Activated naive CD4-positive, alpha-beta T cell treated with anti-CD3 and anti-CD28 coated beads for 36 hours (primary cell): ENCODE results near the gene ENTPD8. TPM values are rescaled to one million over a fixed set of nuclear protein-coding genes. Genes with fewer than 3 reads are reported as not detected.

Source experiments
- CTCF ChIA-PET: fragments of 350-600 bp; sonication (Branson Sonifier 250); formaldehyde crosslinking; loops from one replicate; lab custom pipeline; 2021; ENCODE audit warnings: antibody characterized with exemption; lab: Charles Lee
- DNase-seq: peaks from one replicate; pipeline ENCODE4 v3.0.0-alpha.2; 2020
- H3K27ac Mint-ChIP-seq: one replicate; pipeline ENCODE4 v1.8.0; 2021; ENCODE audit warnings: mild to moderate bottlenecking, mixed read lengths
- H3K27me3 Mint-ChIP-seq: one replicate; pipeline ENCODE4 v1.8.0; 2021; ENCODE audit warnings: low read depth, mixed read lengths
- H3K36me3 Mint-ChIP-seq: one replicate; pipeline ENCODE4 v1.8.0; 2021; ENCODE audit warnings: low read depth, mixed read lengths
- H3K4me1 Mint-ChIP-seq: one replicate; pipeline ENCODE4 v1.8.0; 2021; ENCODE audit warnings: low read depth, mixed read lengths
- H3K4me3 Mint-ChIP-seq: one replicate; pipeline ENCODE4 v1.8.0; 2021; ENCODE audit warnings: mild to moderate bottlenecking, moderate library complexity, mixed read lengths
- H3K9me3 Mint-ChIP-seq: one replicate; pipeline ENCODE4 v1.8.0; 2021; ENCODE audit warnings: mixed read lengths
- intact Hi-C: fragments of 100-400 bp; cut with micrococcal nuclease; formaldehyde crosslinking; loops from one replicate; pipeline ENCODE4 v1.15.1; 2023
- total RNA-seq, 2 experiments: library from RNA; stranded (reverse); gene quantifications; one replicate each; pipeline ENCODE4 v1.2.3, GENCODE V29; 2021

ENTPD8 gene
- total RNA-seq, 2 experiments from 2014 or later = not detected

DNA sequence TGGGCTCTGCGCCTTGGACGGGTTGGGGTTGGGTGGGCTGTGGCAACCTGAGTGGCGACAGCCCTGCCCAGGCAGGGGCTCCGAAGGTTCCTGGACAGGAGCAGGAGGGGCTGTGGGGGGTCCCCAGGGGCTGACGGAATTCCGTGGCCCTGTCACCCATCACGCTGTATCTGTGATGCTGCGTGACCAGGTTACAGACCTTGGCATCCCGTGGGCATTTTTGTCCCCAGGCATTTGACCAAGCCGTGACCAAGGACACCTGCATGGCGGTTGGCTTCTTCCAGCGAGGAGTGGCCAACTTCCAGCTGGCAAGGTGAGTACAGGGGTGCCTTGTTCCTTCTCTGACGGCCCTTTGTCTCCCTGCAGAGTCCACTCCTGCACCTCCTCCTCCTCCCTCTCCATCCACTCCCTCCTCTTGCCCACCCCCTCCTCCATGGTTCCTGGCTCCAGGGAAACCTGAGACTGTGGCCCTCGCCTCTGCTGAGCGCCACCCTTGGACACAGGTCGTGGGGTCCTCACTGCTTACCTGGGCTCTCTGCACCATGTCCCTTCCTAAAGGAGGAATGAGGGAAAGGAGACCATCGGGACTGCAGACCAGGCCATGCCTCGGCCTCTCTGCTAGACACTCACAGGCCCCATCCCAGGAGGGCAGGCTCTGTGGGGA, 15.0 kb downstream of the ENTPD8 start:
- intact Hi-C loops = no loop called here
- CTCF ChIA-PET = no interaction called here
- Mint-ChIP-seq H3K27me3 (no peaks in the 10 kb centered on the region), H3K36me3 (no peaks in the 10 kb centered on the region), H3K9me3 (no peaks in the 10 kb centered on the region), H3K4me3 (no peak overlapping the region), H3K27ac (no peak overlapping the region), H3K4me1 (peaks cover 11% of the 10 kb centered on the region)
- no peak for DNase-seq

DNA sequence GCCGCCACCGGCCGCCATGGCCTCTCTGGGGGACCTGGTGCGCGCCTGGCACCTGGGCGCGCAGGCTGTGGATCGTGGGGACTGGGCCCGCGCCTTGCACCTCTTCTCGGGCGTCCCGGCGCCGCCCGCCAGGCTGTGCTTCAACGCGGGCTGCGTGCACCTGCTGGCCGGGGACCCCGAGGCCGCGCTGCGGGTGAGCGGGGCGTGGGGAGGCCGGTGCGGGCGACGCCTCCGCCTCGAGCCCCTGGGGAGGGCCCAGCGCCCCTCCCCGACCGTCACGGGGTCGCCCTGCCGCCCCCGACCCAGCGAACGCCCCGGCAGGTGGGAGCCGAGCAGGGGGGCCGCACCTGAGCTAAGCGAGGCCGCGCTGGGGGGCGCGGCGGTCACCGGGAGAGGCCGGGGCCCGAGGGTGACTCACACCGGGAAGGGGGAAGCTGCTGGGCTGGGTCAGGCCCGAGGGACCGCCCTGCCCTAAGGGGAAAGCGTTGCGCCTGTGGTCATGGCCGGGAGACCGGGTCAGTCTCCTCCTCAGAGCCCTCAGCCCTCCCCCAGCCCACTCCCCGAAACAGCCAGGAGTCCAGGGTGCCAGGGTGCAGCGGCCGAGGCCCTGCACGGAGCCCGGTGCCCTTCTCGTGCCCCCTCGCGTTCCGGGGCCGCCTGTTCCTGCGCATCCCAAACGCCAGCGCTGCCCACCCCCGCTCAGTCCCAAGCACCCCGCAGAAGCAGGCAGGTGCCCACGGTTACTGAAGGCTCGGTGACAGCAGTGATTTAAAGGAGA, 17.5 kb downstream of the ENTPD8 start:
- Mint-ChIP-seq H3K9me3 (no peaks in the 10 kb centered on the region), H3K27me3 (no peaks in the 10 kb centered on the region), H3K36me3 (no peaks in the 10 kb centered on the region), H3K4me1 (peaks cover 16% of the 10 kb centered on the region), H3K27ac (no peak overlapping the region), H3K4me3 (peak overlapping the region; percentile 24)
- intact Hi-C loops = loop anchor here (1.0 to 5.0 kb wide), 3 partner anchors 22 to 295 kb away; no protein-coding TSS in a partner anchor
- CTCF ChIA-PET = interaction anchor here (1.1 to 1.7 kb wide), 5 partner anchors 16 to 121 kb away, joined by 3 to 7 read pairs (median 5); partner anchors contain the start of genes NRARP and NSMF
- DNase-seq = no peak

DNA sequence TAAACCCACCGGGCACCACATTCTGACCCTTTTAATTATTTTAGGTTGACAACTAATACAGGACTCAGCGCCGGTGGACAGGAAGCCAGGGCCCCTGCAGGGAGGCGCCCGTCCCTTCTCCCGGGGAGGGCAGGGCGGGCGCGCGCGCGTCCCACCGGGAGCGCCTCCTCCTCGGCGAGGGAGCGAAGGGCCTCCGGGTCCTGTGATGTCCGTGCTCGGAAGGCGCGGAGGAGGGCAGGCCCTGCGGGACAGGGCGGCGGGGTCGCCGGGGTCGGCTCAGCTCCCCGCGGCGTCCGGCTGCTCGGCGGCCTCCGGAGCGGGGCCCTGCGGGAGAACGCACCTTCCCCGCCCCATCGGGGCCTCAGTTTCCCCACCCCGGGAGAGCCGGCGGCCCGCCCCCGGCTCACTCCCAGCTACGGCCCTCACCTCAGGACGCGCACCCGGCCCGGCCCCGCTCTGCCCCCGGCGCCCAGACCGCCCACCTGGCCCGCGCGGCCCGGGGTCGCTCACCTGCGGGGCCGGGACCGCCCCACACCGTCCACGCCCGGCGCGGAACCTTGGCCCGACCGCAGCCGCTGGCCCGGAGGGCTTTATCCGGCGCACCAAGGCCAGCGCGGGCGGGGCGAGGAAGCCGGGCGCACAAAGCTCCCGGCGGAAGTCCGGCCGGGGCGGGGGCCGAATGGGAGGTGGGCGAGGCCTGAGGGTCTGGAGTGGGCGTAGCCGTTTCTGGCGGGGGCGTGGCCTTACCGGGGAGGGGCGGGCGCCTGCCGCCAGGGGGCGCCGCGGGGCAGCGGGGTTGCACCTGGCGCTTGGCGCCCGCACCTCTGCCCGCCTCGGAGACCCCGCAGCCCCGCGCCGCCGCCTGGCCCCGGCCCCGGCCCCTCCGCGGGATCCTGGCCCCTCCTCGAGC, 18.3 kb downstream of the ENTPD8 start, which contains the start of the genes EXD3 and NOXA1:
Gene EXD3, minus strand, starts transcription at position 559 of the 910 bp plus-strand sequence. CDS start 27,805 bp downstream, outside the sequence.
Gene NOXA1, plus strand, starts transcription at position 790 of the 910 bp plus-strand sequence. CDS start 137 bp downstream, outside the sequence.
- intact Hi-C loops = loop anchor here (1.0 to 5.0 kb wide), 3 partner anchors 22 to 295 kb away; no protein-coding TSS in a partner anchor
- DNase-seq = peak; percentile 96
- peak within 1 kb of the TSS; percentile 77 for H3K4me3 Mint-ChIP-seq
- peak within 1 kb of the TSS; percentile 13 for H3K27ac Mint-ChIP-seq
- no peaks in the 10 kb centered on the region for H3K27me3 Mint-ChIP-seq
- H3K9me3 Mint-ChIP-seq = no peaks in the 10 kb centered on the region
- H3K36me3 Mint-ChIP-seq = no peaks in the 10 kb centered on the region
- CTCF ChIA-PET = interaction anchor here (0.9 to 1.7 kb wide), 6 partner anchors 11 to 121 kb away, joined by 3 to 7 read pairs (median 4); partner anchors contain the start of genes NRARP and NSMF
- peaks cover 16% of the 10 kb centered on the region for H3K4me1 Mint-ChIP-seq

DNA sequence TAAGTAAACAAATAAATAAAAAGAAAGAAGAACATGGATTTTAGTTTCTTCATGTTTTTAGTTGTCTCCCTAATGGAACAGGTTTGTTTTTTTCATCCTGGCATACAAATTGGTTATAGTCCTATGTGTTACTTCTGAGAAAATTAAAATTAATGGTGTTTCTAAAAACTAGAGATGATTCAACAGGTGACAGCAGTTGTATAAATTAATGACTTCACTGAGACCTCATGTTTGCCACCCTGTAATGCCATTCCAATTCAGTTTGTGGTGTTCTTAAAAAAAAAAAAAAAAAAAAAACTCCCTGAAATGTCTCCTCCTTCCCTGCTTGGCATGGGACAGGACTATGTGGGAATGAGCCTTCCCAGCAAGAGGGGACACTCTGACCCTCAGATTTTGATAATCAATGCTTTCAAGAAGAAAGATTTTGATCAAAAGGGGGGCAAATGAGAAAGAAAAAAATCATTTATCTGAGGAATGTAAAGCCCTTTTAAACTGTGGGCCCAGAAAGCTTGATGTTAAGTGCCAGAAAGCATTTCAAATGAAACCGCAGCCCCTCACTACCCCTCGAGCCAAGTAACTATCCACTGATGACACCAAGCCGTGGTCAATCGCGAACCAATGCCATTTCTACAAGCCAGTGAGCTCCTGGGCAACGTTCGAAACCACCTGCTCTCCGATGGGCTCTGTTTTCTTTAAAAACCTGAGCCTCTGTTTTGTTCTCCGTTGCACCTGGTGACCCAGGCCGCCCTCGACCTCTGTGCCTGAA, 19.1 kb downstream of the ENTPD8 start:
- H3K27ac Mint-ChIP-seq = peak overlapping the region; percentile 13
- H3K4me3 Mint-ChIP-seq = peak overlapping the region; percentile 77
- no peak for DNase-seq
- intact Hi-C loops = loop anchor here (5.0 kb wide), 1 partner anchor 105 kb away; no protein-coding TSS in a partner anchor
- no peaks in the 10 kb centered on the region for H3K27me3 Mint-ChIP-seq
- H3K9me3 Mint-ChIP-seq = no peaks in the 10 kb centered on the region
- no peaks in the 10 kb centered on the region for H3K36me3 Mint-ChIP-seq
- CTCF ChIA-PET = interaction anchor here (0.6 to 1.7 kb wide), 5 partner anchors 10 to 149 kb away, joined by 3 to 7 read pairs (median 5); partner anchors contain the start of gene NRARP
- peaks cover 16% of the 10 kb centered on the region for H3K4me1 Mint-ChIP-seq

DNA sequence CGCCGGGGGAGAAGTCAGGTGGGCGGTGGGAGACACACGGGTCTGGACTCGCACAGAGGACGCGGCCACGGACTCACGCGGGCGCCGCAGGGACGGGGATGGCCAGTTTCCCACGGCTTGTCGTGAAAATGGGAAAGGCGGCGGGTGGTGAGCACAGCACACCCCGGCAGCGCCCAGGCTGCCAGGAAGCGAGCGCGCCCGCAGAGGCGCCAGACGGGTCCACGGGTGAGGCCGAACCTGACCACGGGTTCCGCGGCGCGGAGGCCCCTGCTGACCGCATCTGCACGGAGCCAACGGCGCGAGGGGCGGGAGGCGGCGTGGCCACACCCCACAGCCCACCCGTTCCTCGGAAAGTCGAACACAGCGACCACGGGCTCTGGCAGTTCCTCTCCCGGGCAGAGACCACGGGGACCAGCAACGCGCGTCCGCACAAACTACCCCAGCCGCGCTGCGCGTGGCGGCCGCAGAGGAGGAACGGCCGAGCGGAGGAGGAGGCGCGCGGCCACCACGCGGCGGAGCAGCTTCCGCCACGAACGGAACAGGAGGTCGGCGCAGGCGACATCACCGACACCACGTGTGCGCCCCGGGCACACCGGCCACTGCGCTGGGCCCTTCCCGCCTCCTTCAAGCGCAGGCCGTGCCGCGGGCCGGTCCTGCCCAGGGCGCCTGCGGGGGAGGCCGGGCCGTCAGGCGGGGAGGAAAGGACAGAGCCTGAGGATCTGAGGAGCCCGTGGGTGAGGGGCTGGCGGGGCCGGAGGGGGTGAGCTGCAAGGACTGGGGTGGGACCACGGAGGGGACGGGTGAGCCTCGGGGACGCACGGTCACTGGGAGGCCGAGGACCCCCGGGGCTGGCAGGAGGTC, 23.8 kb downstream of the ENTPD8 start:
- no peak for DNase-seq
- peak overlapping the region; percentile 76 for H3K4me3 Mint-ChIP-seq
- no peaks in the 10 kb centered on the region for H3K27me3 Mint-ChIP-seq
- H3K36me3 Mint-ChIP-seq = no peaks in the 10 kb centered on the region
- peaks cover 16% of the 10 kb centered on the region for H3K4me1 Mint-ChIP-seq
- H3K9me3 Mint-ChIP-seq = no peaks in the 10 kb centered on the region
- CTCF ChIA-PET = interaction anchor here (0.9 kb wide), 1 partner anchor 11 kb away, joined by 3 read pairs; no protein-coding TSS in a partner anchor
- intact Hi-C loops = no loop called here
- peak overlapping the region; percentile 61 for H3K27ac Mint-ChIP-seq

DNA sequence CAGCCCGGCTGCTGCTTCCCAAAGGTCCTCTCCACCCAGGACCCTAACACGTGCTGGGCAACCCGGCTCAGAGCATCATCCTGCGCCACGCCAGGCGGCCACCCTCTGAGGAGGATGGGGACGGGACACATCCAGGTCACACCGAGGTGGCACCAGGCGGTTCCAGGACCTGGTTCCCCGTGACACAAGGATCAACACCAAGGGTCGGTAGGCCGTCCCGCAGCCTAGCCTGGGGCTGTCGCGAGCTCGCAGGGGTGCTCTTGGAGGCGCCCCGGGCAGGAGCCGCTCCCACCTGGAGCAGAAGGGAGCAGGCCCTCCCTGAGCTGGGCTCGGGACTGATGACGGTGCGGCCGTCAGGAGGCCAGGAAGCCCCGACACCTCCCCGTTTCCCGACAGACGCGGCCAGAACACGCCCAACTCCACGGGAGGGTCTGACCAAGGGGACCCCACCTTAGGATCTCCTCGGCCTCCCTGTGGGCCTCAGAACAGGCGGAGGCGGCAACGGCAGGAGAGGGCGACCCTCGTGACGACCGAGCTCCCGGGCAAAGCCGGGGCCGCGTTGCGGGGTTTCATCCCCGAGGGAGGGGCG, 24.5 kb downstream of the ENTPD8 start:
- DNase-seq = no peak
- H3K27ac Mint-ChIP-seq = no peak overlapping the region
- no peaks in the 10 kb centered on the region for H3K9me3 Mint-ChIP-seq
- peak overlapping the region; percentile 76 for H3K4me3 Mint-ChIP-seq
- no peaks in the 10 kb centered on the region for H3K36me3 Mint-ChIP-seq
- CTCF ChIA-PET = interaction anchor here (0.9 kb wide), 1 partner anchor 10 kb away, joined by 3 read pairs; no protein-coding TSS in a partner anchor
- intact Hi-C loops = no loop called here
- no peaks in the 10 kb centered on the region for H3K27me3 Mint-ChIP-seq
- H3K4me1 Mint-ChIP-seq = peaks cover 10% of the 10 kb centered on the region

DNA sequence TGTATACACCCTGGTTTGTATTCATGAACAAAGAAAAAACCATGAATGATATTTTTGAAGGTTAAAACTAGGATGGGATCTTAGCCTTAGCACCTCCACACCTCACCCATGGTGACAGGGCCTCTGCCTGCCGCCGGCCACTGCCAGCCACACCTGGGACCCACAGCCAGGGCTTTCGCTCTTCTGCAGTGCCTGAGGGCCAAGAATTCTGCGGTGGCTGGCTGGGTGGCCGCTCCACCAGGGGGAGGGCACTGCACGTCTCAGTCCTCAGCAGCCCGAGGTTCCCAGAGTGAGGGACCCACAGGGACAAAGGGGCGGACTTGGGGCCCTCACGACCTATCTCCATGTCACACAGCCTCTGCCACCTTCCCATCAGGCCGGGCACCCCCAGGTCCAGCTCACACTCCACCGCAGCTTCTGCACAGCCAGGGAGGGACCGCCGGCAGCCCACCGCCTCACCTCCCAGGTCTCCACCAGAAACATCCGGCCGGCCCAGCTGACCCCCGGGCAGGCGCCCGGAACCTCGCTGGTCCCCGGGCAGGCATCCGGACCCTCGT, 25.1 kb downstream of the ENTPD8 start:
- H3K4me1 Mint-ChIP-seq = peaks cover 7% of the 10 kb centered on the region
- H3K27me3 Mint-ChIP-seq = no peaks in the 10 kb centered on the region
- H3K4me3 Mint-ChIP-seq = peak overlapping the region; percentile 9
- CTCF ChIA-PET = no interaction called here
- intact Hi-C loops = no loop called here
- H3K9me3 Mint-ChIP-seq = no peaks in the 10 kb centered on the region
- H3K36me3 Mint-ChIP-seq = no peaks in the 10 kb centered on the region
- DNase-seq = no peak
- no peak overlapping the region for H3K27ac Mint-ChIP-seq

DNA sequence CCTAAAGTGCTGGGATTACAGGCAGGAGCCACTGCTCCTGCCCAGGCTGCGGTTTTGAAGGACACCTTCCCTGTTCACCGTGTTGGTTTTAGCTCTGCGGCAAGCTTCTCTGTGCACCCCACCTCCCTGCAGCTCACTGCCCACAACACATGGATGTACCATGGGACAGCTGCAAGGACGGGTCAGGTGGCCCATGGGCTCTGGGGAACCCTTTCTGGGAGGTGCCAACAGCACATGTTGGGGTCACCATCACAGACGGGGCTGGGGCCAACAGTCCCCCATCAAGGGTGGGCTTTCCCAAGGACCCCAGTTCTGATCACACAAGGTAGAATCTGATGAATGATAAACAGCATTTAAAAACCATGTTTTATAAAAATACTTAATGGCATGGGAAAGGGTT, 25.7 kb downstream of the ENTPD8 start:
- intact Hi-C loops = no loop called here
- no peaks in the 10 kb centered on the region for H3K9me3 Mint-ChIP-seq
- CTCF ChIA-PET = no interaction called here
- DNase-seq = no peak
- no peak overlapping the region for H3K4me3 Mint-ChIP-seq
- H3K4me1 Mint-ChIP-seq = peaks cover 6% of the 10 kb centered on the region
- no peak overlapping the region for H3K27ac Mint-ChIP-seq
- no peaks in the 10 kb centered on the region for H3K36me3 Mint-ChIP-seq
- H3K27me3 Mint-ChIP-seq = no peaks in the 10 kb centered on the region

DNA sequence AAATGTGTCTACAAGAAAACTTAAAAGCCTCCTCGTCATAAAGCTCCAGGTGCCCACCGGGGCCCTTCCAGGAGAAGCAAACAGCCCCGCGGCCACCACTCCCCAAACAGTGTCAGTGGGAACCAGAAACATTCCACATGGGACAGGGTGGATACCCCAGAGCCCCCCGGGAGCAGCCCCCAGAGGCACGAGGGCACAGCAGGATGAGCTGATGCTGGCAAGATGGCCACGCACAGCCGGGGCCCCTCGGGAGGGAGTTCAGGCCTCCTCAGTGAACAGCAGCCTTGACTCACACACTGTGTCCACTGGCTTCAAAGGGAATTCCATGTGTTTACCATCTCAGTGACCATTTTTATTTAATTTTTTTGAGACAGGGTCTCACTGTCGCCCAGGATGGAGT, 28.7 kb downstream of the ENTPD8 start:
- intact Hi-C loops = no loop called here

More for the DNA sequence above, 28.7 kb downstream of the ENTPD8 start:
- Mint-ChIP-seq H3K36me3 (no peaks in the 10 kb centered on the region), H3K27ac (no peak overlapping the region), H3K9me3 (no peaks in the 10 kb centered on the region), H3K4me3 (no peak overlapping the region), H3K4me1 (peaks cover 4% of the 10 kb centered on the region), H3K27me3 (no peaks in the 10 kb centered on the region)
- DNase-seq = no peak
- CTCF ChIA-PET = interaction anchor here (1.0 kb wide), 1 partner anchor 10 kb away, joined by 3 read pairs; no protein-coding TSS in a partner anchor
